Gastrocnemius medialis (tissue), 4 donors: ENCODE results near the gene JUNB.
"Not testable (repeated sequence)": the region's sequence is repeated elsewhere in the genome, so short reads cannot be mapped to it uniquely, and the experiment has no call there.

Source experiments
- POLR2A ChIP-seq, 2 donors: fragments of 450-650 bp; IDR thresholded peaks; one replicate each; pipeline ENCODE4 v1.6.1; 2017; ENCODE audit warnings: antibody characterized with exemption in 2 of 2, mild to moderate bottlenecking in 2 of 2, moderate library complexity in 2 of 2
- TF ChIP-seq, protein P1 (sequence below), 5 experiments: fragments of 450-650 bp in 3 of 5; fragments of 200-600 bp in 2 of 5; sonication (generic) in 2 of 5; IDR thresholded peaks in 4 of 5; conservative IDR thresholded peaks in 1 of 5; 1 replicate in 4 of 5; 2 replicates in 1 of 5; pipeline ENCODE4 v1.5.1; 2016 to 2019; ENCODE audit warnings: antibody characterized with exemption in 5 of 5, mild to moderate bottlenecking in 3 of 5, moderate library complexity in 3 of 5

DNA sequence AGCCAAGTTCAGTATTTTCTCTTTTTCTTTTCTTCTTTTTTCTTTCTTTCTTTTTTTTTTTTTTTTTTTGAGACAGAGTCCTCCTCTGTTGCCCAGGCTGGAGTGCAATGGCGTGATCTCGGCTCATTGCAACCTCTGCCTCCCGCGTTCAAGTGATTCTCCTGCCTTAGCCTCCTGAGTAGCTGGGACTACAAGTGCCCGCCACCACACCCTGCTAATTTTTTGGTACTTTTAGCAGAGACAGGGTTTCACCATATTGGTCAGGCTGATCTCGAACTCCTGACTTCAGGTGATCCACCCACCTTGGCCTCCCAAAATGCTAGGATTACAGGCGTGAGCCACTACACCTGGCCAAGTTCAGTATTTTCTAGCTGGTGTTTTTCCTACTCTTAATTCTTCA lies 6.3 kb downstream of the JUNB start:
- TF ChIP-seq, protein P1, sequence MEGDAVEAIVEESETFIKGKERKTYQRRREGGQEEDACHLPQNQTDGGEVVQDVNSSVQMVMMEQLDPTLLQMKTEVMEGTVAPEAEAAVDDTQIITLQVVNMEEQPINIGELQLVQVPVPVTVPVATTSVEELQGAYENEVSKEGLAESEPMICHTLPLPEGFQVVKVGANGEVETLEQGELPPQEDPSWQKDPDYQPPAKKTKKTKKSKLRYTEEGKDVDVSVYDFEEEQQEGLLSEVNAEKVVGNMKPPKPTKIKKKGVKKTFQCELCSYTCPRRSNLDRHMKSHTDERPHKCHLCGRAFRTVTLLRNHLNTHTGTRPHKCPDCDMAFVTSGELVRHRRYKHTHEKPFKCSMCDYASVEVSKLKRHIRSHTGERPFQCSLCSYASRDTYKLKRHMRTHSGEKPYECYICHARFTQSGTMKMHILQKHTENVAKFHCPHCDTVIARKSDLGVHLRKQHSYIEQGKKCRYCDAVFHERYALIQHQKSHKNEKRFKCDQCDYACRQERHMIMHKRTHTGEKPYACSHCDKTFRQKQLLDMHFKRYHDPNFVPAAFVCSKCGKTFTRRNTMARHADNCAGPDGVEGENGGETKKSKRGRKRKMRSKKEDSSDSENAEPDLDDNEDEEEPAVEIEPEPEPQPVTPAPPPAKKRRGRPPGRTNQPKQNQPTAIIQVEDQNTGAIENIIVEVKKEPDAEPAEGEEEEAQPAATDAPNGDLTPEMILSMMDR (IDR thresholded peaks at IDR 0.05 in 4 of 5, conservative IDR thresholded peaks at IDR 0.05 in 1 of 5), result not testable (repeated sequence)
- not testable (repeated sequence) for TF ChIP-seq POLR2A (IDR thresholded peaks at IDR 0.05)
